ENCODE measurements around the gene N4BP2.

DNA sequence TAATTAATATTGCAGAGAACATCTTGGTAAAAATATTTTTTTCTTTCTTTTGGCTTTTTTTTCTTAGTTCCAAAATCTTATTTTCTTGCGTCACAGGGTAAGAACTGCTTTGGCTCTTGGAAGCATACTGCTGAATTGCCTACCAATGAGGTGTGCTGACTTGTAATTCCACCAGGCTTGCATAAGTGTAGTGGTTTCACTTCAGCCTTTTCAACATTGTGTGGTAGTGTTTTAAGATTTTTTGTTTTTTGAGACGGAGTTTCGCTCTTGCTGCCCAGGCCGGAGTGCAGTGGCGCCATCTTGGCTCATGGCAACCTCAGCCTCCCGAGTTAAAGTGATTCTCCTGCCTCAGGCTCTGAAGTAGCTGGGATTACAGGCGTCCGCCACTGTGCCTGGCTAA, 42.4 kb downstream of the N4BP2 start:
- TF ChIP-seq, protein P1, sequence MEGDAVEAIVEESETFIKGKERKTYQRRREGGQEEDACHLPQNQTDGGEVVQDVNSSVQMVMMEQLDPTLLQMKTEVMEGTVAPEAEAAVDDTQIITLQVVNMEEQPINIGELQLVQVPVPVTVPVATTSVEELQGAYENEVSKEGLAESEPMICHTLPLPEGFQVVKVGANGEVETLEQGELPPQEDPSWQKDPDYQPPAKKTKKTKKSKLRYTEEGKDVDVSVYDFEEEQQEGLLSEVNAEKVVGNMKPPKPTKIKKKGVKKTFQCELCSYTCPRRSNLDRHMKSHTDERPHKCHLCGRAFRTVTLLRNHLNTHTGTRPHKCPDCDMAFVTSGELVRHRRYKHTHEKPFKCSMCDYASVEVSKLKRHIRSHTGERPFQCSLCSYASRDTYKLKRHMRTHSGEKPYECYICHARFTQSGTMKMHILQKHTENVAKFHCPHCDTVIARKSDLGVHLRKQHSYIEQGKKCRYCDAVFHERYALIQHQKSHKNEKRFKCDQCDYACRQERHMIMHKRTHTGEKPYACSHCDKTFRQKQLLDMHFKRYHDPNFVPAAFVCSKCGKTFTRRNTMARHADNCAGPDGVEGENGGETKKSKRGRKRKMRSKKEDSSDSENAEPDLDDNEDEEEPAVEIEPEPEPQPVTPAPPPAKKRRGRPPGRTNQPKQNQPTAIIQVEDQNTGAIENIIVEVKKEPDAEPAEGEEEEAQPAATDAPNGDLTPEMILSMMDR (IDR thresholded peaks at IDR 0.05; ENCODE audit: poor library complexity), result no peak
- TF ChIP-seq EZH2 (IDR thresholded peaks at IDR 0.05; ENCODE audit: borderline replicate concordance), result no peak
- no peak for TF ChIP-seq EZH2phosphoT487 (IDR thresholded peaks at IDR 0.05; ENCODE audit: low read depth, severe bottlenecking, unreplicated experiment)

All from hepatocyte (in vitro differentiated cells).